SU-DHL-6 (cell line): ENCODE data around the gene BBS1.

Experiments used
- EZH2phosphoT487 ChIP-seq: fragments of 200-600 bp; sonication (generic), shearing (Covaris generic); conservative IDR thresholded peaks from 2 replicates; pipeline ENCODE4 v1.6.1; 2018; ENCODE audit warnings: mild to moderate bottlenecking, antibody characterized with exemption, low read length, moderate library complexity, mixed read lengths
- TF ChIP-seq, protein P1 (sequence below): fragments of 200-600 bp; sonication (generic); IDR thresholded peaks from one replicate; pipeline ENCODE4 v1.5.1; 2017; ENCODE audit warnings: antibody characterized with exemption, mild to moderate bottlenecking, low read length, moderate library complexity; ENCODE audit not compliant: insufficient read depth, poor library complexity, severe bottlenecking

- TF ChIP-seq, protein P1, sequence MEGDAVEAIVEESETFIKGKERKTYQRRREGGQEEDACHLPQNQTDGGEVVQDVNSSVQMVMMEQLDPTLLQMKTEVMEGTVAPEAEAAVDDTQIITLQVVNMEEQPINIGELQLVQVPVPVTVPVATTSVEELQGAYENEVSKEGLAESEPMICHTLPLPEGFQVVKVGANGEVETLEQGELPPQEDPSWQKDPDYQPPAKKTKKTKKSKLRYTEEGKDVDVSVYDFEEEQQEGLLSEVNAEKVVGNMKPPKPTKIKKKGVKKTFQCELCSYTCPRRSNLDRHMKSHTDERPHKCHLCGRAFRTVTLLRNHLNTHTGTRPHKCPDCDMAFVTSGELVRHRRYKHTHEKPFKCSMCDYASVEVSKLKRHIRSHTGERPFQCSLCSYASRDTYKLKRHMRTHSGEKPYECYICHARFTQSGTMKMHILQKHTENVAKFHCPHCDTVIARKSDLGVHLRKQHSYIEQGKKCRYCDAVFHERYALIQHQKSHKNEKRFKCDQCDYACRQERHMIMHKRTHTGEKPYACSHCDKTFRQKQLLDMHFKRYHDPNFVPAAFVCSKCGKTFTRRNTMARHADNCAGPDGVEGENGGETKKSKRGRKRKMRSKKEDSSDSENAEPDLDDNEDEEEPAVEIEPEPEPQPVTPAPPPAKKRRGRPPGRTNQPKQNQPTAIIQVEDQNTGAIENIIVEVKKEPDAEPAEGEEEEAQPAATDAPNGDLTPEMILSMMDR: no peak
- TF ChIP-seq EZH2phosphoT487: no peak
Observed at GRCh38 chr11:66475349-66476172, 34.9 kb upstream of the BBS1 start.
